ENCODE data around the gene HSPA12B.
"Not testable (repeated sequence)": the region's sequence is repeated elsewhere in the genome, so short reads cannot be mapped to it uniquely, and the experiment has no call there.

The HSPA12B gene

DNA sequence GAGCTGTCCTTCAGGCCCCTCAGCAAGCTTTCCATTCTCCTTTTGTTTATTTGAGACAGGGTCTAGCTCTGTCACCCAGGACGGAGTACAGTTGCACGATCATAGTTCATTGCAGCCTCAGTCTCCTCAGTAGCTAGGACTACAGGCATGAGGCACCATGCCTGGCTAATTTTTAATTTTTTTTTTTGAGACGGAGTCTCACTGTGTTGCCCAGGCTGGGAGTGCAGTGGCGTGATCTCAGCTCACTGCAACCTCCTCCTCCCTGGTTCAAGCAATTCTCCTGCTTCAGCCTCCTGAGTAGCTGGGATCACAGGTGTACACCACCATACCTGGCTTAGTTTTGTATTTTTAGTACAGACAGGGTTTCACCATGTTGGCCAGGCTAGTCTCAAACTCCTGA lies 56.7 kb downstream of the HSPA12B start:
- not testable (repeated sequence) for DNase-seq

DNA sequence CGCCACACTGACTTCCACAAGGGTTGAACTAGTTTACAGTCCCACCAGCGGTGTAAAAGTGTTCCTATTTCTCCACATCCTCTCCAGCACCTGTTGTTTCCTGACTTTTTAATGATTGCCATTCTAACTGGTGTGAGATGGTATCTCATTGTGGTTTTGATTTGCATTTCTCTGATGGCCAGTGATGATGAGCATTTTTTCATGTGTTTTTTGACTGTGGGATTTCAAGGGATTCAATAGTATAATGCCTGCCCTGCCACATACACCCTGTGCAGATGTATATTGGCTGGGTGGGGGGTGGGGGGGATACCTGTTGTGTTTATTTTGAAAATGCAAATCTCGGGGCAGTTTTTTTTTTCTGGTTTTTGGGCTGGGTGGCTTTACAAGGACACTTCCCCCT lies 61.7 kb downstream of the HSPA12B start:
- DNase-seq, result not testable (repeated sequence)

DNA sequence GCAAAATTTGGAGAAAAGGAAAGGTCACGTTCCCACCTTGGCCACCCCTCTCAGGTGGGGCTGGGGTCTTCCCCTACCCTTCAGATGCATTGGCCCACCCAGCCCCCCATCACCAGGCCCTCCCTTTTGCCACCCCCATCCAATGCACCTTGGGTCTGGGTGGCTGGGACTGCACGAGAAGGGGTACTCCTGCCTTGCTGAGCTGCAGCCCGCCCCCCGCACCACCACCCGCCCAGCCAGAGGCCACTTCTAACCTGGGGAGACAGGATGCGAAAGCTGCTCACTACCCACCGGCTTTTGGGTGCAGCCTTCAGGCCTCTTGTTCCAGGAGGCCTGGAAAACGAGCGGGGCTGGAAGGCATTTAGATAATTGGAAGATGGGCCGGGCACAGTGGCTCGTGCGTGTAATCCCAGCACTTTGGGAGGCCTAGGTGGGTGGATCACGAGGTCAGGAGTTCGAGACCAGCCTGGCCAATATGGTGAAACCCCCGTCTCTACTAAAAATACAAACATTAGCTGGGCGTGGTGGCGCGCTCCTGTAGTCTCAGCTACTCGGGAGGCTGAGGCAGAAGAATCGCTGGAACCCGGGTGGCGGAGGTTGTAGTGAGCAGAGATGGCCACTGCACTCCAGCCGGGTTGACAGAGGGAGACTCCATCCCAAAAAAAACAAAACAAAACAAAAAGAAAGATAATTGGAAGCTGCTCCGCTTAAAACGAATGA lies 62.4 kb downstream of the HSPA12B start:
- DNase-seq, result no peak

DNA sequence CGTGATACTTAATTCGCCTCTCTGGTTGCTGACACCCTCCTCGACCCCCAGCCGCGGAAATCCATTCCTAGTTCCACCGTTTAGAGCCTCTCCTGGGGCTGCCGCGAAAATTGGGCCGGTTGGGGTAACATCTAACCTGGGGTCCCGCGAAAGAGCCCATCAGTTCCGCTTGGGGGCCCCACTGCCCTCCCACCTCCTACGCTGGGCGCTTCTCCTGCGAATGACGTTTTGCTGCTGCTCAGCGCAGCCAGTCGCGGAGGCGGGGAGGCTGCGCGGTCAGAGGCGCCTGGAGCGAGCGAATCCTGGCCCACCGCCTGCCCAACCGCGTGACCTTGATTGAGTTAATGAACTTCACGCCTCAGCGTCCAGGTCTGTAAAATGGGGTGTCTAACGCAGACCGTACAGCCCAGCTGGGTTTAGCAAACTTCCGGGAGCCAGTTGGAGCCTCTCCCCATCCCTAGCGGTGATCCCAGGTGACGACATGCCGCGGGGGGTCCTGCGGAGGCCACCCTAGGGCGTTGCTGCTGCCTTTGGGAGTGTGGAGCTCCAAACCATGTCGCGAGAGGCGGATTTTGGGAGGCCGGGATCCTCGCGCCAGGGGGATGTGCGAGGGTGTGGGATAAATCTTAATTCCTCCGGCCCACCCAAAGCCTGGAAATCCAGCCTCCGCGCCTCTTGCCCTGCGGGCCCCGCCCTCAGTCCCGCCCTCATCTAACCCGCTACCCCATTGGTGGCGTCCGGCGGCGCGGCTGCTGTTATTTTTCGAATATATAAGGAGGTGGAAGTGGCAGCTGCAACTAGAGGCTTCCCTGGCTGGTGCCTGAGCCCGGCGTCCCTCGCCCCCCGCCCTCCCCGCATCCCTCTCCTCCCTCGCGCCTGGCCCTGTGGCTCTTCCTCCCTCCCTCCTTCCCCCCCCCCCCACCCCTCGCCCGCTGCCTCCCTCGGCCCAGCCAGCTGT lies 63.3 kb downstream of the HSPA12B start, which contains the start of gene CDC25B:
Gene CDC25B, plus strand, starts transcription at position 800 of the 958 bp plus-strand sequence. CDS start 222 bp downstream, outside the sequence.
- DNase-seq, result peak; percentile 91

- DNase-seq, result no peak
Measured at GRCh38 chr20:3796477-3797225, 64.2 kb downstream of the HSPA12B start.

DNA sequence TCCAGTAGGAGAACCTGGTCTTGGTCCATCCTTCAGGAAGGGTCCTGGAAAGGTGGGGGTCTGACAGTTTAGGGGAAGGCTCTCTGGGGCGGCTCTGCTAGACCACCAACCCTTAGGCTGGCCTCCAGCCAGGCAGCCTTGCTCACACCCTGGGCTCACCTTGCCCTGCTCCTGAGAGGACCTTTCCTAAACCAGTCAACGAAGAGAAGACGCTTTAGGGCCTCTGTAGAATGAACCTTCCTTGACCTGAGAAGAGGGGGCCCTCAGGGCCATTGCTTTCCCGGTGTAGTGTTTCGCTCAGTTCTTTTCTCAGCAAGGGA lies 64.7 kb downstream of the HSPA12B start:
- no peak for DNase-seq

GRCh38 chr20:3797592-3798372 lies 65.3 kb downstream of the HSPA12B start:
- DNase-seq, result peak; percentile 63

DNA sequence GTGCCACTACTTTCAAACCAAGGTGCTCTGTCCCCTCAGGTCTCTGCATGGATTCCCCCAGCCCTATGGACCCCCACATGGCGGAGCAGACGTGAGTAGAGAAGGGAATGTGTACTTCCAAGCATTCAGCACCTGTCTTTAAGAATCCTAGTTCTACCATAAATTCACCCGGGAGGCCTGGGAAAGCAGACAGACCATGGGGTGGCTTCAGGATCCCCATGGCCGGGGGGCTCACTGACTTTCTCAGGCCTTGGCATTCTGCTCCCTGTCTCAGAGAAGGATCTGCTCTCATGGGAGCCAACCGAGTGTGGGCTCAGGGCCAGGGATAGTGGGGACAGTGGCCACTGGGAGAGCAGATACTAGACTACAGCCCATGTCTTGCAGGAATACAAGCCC lies 65.9 kb downstream of the HSPA12B start:
- no peak for DNase-seq

DNA sequence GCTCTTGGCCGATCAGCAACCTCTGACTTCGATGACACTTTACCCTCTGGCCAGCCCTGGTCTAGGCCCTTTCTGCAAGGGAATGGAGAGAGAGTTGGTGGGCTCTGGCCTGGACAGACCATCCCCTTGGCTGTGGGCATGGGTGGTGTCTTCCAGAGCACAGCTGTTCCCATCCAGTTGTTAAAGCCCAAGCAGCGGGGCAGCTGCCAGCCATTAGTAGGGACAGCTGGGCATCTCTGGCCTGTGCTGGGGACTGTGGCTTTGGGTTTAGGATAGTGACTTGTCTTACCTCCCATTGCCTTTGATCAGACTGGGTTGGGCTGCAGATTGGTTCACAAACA lies 66.4 kb downstream of the HSPA12B start:
- DNase-seq, result no peak

DNA sequence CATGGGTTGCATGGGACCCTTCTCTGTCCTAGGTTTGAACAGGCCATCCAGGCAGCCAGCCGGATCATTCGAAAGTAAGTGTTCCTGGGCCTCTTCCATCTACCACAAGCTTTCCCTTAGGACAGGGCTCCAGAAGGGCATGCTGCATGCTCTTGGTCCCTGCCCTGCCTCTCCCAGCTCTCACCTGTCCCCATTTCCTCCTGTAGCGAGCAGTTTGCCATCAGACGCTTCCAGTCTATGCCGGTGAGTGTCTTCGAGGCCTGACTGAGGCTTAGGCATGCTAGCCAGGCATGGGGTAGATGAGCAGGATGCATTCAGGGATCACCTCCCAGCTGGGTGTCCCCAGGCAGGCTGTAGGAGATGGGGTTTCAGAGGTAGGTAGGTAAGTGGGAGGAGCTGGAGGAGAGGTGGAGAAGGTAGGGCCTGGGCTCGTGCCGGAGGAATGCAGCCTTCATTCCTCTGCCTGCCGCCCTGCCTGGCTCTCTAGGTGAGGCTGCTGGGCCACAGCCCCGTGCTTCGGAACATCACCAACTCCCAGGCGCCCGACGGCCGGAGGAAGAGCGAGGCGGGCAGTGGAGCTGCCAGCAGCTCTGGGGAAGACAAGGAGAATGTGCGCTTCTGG lies 67.9 kb downstream of the HSPA12B start:
- DNase-seq, result no peak

- no peak for DNase-seq
Measured at GRCh38 chr20:3800878-3801260, 68.4 kb downstream of the HSPA12B start.

- DNase-seq, result no peak
Measured at GRCh38 chr20:3801299-3801698, 68.8 kb downstream of the HSPA12B start.

- DNase-seq, result no peak
Measured at GRCh38 chr20:3801846-3802245, 69.4 kb downstream of the HSPA12B start.
